GM21447 (cell line): ENCODE results near the gene FBXL4.
"Not testable (repeated sequence)": the region's sequence is repeated elsewhere in the genome, so short reads cannot be mapped to it uniquely, and the experiment has no call there.

Experiments
- ATAC-seq: cut with Tn5 transposase; IDR thresholded peaks from one replicate; pipeline ENCODE4 v1.9.1; 2021; ENCODE audit not compliant: unreplicated experiment

Gene FBXL4

DNA sequence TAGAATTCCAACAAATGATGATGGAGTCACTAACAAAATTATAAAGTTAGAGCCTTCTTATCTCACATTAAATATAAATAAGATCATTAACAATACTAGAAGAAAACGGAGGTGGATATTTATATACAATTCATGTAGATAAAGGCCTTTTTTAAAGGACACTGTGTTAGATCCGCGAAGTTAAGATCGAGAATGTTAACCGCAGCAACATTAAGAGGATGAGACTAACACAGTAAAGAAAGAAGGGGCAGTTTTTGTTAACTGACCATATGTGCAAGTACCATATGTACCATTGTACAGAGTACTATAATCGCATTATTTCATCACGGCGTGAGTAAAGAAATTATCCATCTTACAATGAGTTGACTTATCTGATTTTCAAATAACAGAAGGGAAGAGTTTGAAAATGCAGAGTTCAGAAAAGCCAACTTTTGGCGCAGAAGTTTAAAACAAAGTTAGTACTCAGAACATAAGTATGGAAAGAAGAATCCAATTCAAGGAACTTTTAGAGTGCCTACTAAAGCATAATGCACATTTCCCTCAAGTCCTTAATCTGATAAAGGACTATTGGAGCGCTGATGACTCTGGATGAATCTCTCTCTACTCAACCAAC is 1.4 kb downstream of the FBXL4 start:
- ATAC-seq = no peak

- ATAC-seq = no peak
Measured at GRCh38 chr6:98945311-98946115, 2.2 kb downstream of the FBXL4 start.

- ATAC-seq = no peak
Measured at GRCh38 chr6:98944598-98945081, 3.1 kb downstream of the FBXL4 start.

DNA sequence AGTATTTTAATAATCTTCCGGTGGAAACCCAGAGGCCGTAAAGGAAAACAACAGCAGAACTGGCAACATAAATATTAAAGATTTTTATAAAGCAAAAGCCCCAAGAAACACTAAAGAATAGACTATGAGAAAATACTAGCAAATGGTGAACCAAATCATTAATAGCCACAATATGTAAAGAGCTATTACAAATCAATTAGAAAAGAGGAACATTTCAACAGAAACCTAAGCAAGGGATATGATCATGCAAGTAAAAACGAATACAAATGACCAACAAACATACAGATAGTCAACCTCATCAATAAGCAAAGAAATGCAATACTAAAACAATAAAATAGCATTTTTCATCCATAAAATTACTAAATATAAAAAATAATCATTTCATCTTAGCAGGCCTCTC is 3.6 kb downstream of the FBXL4 start:
- ATAC-seq = no peak

GRCh38 chr6:98942263-98942803 is 5.4 kb downstream of the FBXL4 start:
- ATAC-seq = no peak

GRCh38 chr6:98941319-98941718 is 6.4 kb downstream of the FBXL4 start:
- ATAC-seq = no peak

DNA sequence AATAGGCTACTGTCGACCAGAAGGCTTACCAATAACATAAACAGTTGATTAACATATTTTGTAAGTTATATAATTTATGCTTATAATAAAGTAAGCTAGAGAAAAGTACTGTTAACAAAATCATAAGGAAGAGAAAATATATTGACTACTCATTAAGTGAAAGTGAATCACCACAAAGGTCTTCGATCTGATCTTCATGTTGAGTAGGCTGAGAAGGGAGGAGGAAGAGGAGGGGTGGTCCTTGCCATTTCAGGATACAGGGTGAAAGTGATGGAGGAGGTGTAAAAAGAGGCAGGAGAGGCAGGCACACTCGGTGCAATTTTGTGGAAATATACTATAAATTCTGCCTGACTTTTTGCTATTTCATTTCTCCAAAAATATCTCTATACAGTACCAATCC is 10.4 kb downstream of the FBXL4 start:
- ATAC-seq = no peak

GRCh38 chr6:98932381-98932780 is 15.4 kb downstream of the FBXL4 start:
- ATAC-seq = no peak

DNA sequence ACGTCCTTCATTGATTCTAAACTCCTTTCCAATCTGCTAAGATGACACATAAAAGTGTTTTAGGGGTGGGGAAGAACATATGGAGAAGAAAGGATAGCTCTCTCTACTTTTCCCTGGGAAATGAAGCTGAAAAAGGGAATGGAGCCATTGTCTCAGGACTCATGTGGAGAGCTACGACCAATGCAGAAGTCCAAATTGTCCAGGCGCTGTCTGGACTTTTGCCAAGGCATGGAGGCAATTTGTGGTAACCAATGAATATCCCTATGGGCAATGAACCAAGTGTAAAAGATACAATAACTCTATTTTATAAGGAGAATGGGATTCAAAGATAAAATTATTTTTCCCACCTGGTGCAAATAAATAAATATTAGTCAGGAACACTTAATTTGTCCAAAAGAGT is 16.1 kb downstream of the FBXL4 start:
- ATAC-seq = no peak

GRCh38 chr6:98929498-98930060 is 18.2 kb downstream of the FBXL4 start:
- ATAC-seq = no peak

- ATAC-seq = no peak
Measured at GRCh38 chr6:98928688-98929087, 19.1 kb downstream of the FBXL4 start.

GRCh38 chr6:98927534-98927933 is 20.2 kb downstream of the FBXL4 start:
- ATAC-seq = no peak

GRCh38 chr6:98925831-98926230 is 21.9 kb downstream of the FBXL4 start:
- no peak for ATAC-seq

DNA sequence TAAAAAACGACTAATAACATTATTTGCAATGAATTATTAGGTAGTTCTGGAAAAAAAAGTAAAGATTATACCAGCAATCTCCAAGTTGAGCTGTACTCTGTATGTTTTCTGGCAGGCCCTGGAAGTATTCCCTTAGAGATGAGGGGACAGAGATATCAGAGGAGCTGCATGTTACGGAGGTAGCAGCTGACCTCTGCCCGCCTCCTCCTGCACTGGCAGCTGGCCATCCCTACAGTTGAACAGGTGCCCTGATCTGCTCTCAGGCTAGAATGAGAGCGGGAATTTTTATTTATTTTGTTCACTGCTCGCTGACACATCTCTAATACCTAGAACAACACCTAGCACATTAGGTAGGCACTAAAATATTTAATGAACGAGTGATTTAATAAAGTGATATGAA is 23.1 kb downstream of the FBXL4 start:
- ATAC-seq = no peak

GRCh38 chr6:98920904-98921431 is 26.8 kb downstream of the FBXL4 start:
- peak; percentile 94 for ATAC-seq

DNA sequence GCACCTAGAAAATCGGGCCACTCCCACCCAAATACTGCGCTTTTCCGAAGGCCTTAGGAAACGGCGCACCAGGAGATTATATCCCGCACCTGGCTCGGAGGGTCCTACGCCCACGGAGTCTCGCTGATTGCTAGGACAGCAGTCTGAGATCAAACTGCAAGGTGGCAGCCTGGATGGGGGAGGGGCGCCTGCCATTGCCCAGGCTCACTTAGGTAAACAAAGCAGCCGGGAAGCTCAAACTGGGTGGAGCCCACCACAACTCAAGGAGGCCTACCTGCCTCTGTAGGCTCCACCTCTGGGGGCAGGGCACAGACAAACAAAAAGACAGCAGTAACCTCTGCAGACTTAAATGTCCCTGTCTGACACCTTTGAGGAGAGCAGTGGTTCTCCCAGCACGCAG is 36.8 kb downstream of the FBXL4 start:
- not testable (repeated sequence) for ATAC-seq

GRCh38 chr6:98909236-98909635 is 38.5 kb downstream of the FBXL4 start:
- ATAC-seq = no peak

- ATAC-seq = not testable (repeated sequence)
Measured at GRCh38 chr6:98906342-98906741, 41.4 kb downstream of the FBXL4 start.

DNA sequence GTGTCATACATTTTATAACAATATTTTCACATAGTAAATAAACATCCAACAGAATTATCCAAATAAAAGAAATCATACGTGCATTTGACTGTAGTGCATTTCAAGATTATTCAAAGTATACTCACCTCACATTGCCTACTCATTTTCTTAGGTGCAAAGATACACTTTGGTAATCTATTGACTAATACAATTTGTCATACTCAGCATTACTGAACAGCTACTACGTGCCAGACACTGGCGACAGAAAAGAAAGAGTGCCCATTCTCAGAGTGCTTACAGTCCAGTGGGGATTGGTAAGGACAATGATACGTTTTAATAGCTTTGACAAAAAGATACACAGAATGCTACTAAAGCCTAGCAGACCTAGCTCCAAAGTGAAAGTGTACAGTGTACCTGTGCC is 42.0 kb downstream of the FBXL4 start:
- no peak for ATAC-seq

GRCh38 chr6:98904096-98904495 is 43.6 kb downstream of the FBXL4 start:
- ATAC-seq = no peak

DNA sequence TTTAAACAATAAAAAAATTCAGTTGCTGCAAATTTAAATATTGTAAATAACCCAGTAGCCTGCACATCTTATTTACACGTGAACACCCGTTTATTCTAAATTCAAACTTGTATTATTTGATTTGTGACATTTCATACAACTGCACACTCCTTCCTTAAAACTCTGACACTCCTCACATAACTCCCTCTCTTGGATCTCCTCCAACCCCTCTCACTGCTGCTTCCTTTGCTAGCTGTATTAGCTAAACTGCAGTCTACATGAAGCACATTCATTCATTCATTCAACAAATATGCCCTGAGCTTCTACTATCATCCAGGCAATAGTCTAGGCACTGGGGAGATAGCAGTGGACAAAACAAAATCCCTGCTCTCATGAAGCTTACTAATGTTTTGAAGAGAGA is 47.0 kb downstream of the FBXL4 start:
- ATAC-seq = no peak

DNA sequence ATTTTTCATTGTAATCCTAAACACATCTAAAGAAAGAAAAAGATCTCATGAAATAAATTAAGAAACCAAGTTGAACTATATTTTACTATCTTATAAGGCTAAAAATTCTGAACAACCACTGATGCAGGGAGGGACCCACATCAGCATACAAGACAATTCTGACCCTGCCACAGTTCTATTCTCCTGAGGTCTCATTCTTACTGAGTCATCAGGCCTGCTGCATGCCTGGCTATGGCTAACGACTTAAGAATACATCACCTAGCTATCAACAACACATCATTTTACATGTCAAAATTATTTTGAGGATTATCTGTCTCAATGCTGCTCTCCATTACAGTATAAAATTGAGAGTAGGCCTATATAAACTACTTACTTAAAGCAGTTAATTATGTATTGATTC is 52.9 kb downstream of the FBXL4 start:
- ATAC-seq = no peak
